Activated naive CD8-positive, alpha-beta T cell (primary cell): ENCODE measurements around the gene CDKAL1.
"Not testable (repeated sequence)": the region's sequence is repeated elsewhere in the genome, so short reads cannot be mapped to it uniquely, and the experiment has no call there.

Experiments
- H3K27ac Mint-ChIP-seq: one replicate; pipeline ENCODE4 v1.8.0; 2021; ENCODE audit warnings: mixed read lengths
- H3K27me3 Mint-ChIP-seq: one replicate; pipeline ENCODE4 v1.8.0; 2021; ENCODE audit warnings: mixed read lengths
- H3K36me3 Mint-ChIP-seq: one replicate; pipeline ENCODE4 v1.8.0; 2021; ENCODE audit warnings: mixed read lengths
- H3K4me1 Mint-ChIP-seq: one replicate; pipeline ENCODE4 v1.8.0; 2021; ENCODE audit warnings: low read depth, mixed read lengths
- H3K4me3 Mint-ChIP-seq: one replicate; pipeline ENCODE4 v1.8.0; 2021; ENCODE audit warnings: mild to moderate bottlenecking, mixed read lengths
- H3K9me3 Mint-ChIP-seq: one replicate; pipeline ENCODE4 v1.8.0; 2021; ENCODE audit warnings: low read depth, mixed read lengths

The CDKAL1 gene

DNA sequence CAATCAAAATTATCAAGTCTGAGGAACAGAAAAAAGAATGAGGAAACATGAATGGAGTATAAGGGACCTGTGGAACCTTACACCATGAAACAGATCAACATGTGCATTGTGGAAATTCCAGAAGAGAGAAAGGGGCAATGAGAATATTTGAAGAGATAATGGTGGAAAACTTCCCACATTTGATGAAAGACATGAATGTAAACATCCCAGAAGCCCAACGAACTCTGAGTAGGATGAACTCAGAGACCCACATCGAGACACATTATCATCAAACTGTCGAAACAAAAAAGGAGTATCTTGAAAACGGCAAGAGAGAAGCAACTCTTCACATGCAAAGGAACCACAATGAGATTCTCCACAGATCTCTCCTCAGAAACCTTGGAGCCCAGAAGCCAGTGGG, 371.1 kb downstream of the CDKAL1 start:
- H3K4me1 Mint-ChIP-seq, result no peaks in the 10 kb centered on the region
- no peaks in the 10 kb centered on the region for H3K27me3 Mint-ChIP-seq
- H3K4me3 Mint-ChIP-seq, result no peak overlapping the region
- no peak overlapping the region for H3K27ac Mint-ChIP-seq
- peaks cover 21% of the 10 kb centered on the region for H3K9me3 Mint-ChIP-seq
- H3K36me3 Mint-ChIP-seq, result peaks cover 52% of the 10 kb centered on the region

GRCh38 chr6:20906945-20907344, 372.7 kb downstream of the CDKAL1 start:
- Mint-ChIP-seq H3K4me1 (no peaks in the 10 kb centered on the region), H3K9me3 (peaks cover 21% of the 10 kb centered on the region), H3K36me3 (peaks cover 55% of the 10 kb centered on the region), H3K4me3 (no peak overlapping the region), H3K27me3 (no peaks in the 10 kb centered on the region), H3K27ac (no peak overlapping the region)

GRCh38 chr6:20907486-20908071, 373.3 kb downstream of the CDKAL1 start:
- peaks cover 55% of the 10 kb centered on the region for H3K36me3 Mint-ChIP-seq
- H3K4me1 Mint-ChIP-seq, result no peaks in the 10 kb centered on the region
- no peak overlapping the region for H3K27ac Mint-ChIP-seq
- H3K4me3 Mint-ChIP-seq, result no peak overlapping the region
- no peaks in the 10 kb centered on the region for H3K27me3 Mint-ChIP-seq
- H3K9me3 Mint-ChIP-seq, result peaks cover 21% of the 10 kb centered on the region

GRCh38 chr6:20909621-20910020, 375.4 kb downstream of the CDKAL1 start:
- peaks cover 50% of the 10 kb centered on the region for H3K36me3 Mint-ChIP-seq
- peaks cover 19% of the 10 kb centered on the region for H3K9me3 Mint-ChIP-seq

GRCh38 chr6:20911712-20912111, 377.5 kb downstream of the CDKAL1 start:
- Mint-ChIP-seq H3K27me3 (no peaks in the 10 kb centered on the region), H3K9me3 (peaks cover 16% of the 10 kb centered on the region), H3K27ac (no peak overlapping the region), H3K36me3 (peaks cover 48% of the 10 kb centered on the region), H3K4me1 (no peaks in the 10 kb centered on the region), H3K4me3 (no peak overlapping the region)

More at GRCh38 chr6:20909621-20910020, 375.4 kb downstream of the CDKAL1 start:
- Mint-ChIP-seq H3K27me3 (no peaks in the 10 kb centered on the region), H3K4me1 (no peaks in the 10 kb centered on the region), H3K4me3 (no peak overlapping the region), H3K27ac (no peak overlapping the region)

DNA sequence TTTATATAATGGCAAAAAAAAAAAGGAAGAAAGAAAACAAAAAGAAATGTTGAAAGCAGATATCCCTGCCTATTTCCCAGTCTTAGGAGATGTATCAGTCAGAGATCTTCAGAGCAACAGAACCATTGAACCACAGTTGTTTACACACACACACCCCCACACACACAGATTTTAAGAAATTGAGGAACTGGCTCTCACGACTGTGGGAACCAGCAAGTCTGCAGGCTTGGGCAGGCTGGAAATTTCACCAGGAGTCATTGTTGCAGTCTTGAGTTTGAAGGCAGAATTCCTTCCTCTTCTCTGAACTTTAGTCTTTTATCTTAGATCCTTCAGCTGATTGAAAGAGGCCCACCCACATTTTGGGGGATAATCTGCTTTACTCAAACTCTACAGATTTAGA, 380.9 kb downstream of the CDKAL1 start:
- Mint-ChIP-seq H3K27ac (no peak overlapping the region), H3K36me3 (peaks cover 38% of the 10 kb centered on the region), H3K27me3 (no peaks in the 10 kb centered on the region), H3K4me1 (peaks cover under 1% of the 10 kb centered on the region), H3K9me3 (peaks cover 12% of the 10 kb centered on the region), H3K4me3 (no peak overlapping the region)

GRCh38 chr6:20915626-20916025, 381.4 kb downstream of the CDKAL1 start:
- H3K36me3 Mint-ChIP-seq, result peaks cover 35% of the 10 kb centered on the region
- H3K9me3 Mint-ChIP-seq, result peaks cover 12% of the 10 kb centered on the region
- no peaks in the 10 kb centered on the region for H3K27me3 Mint-ChIP-seq
- H3K4me3 Mint-ChIP-seq, result no peak overlapping the region
- H3K4me1 Mint-ChIP-seq, result peaks cover 1% of the 10 kb centered on the region
- no peak overlapping the region for H3K27ac Mint-ChIP-seq

GRCh38 chr6:20916086-20916485, 381.8 kb downstream of the CDKAL1 start:
- Mint-ChIP-seq H3K4me1 (peaks cover 1% of the 10 kb centered on the region), H3K9me3 (peaks cover 12% of the 10 kb centered on the region), H3K4me3 (no peak overlapping the region), H3K27me3 (no peaks in the 10 kb centered on the region), H3K27ac (no peak overlapping the region), H3K36me3 (peaks cover 33% of the 10 kb centered on the region)

DNA sequence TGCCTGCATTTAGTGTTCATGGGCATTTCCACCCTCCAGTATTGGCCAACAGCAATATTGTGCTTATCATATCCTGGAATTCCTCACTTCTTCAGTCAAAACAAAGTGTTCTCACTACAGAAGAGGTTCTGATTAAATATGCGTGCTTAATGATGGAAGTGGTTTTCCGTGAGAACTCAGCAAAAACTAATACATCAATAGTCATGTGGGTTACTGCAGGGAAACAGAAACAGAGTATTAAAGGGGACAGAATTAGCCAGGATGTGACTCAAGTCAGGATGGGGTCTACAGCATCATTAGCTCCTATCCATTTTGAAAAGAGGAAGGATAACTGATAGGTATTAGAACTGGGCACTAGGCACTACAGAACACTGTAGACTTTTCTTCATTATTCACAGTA, 384.6 kb downstream of the CDKAL1 start:
- Mint-ChIP-seq H3K4me3 (no peak overlapping the region), H3K4me1 (peaks cover 1% of the 10 kb centered on the region), H3K9me3 (peaks cover 12% of the 10 kb centered on the region), H3K36me3 (peaks cover 31% of the 10 kb centered on the region), H3K27me3 (no peaks in the 10 kb centered on the region), H3K27ac (no peak overlapping the region)

DNA sequence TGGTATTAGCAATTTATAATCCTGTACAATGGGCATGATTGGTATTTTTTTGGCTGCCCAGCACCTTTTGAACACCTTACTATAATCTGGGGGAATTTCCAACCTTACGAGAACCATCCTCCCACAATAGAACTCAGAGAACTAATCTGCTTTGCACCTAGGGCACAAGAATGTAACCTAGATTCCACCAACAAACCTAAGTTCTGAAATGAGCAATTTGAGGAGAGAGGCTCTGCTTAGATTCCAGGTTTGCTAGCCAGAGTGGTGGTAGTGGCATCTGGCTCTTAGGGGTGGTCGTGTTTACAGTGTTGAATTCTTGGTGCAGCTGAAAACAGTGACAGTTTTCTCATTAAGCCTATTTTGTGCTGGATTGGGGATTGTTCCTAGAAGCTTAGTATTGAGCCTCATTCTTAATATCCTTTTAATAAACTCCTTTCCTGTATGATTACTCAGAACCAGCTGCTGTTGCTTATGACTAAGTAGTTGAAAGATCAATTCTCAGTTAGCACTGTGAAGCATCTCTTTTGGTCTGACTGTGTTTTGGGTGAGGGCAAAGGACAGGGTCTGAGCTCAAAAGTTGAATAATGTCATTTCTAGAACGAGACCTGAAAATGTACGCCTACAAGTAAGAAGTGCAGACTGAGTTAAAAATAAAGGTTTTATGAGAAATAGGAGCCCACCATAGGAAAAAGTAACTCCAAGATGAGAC, 385.6 kb downstream of the CDKAL1 start:
- H3K36me3 Mint-ChIP-seq, result peaks cover 31% of the 10 kb centered on the region
- no peak overlapping the region for H3K27ac Mint-ChIP-seq
- H3K27me3 Mint-ChIP-seq, result no peaks in the 10 kb centered on the region
- H3K4me1 Mint-ChIP-seq, result peaks cover 1% of the 10 kb centered on the region
- no peak overlapping the region for H3K4me3 Mint-ChIP-seq
- peaks cover 8% of the 10 kb centered on the region for H3K9me3 Mint-ChIP-seq

DNA sequence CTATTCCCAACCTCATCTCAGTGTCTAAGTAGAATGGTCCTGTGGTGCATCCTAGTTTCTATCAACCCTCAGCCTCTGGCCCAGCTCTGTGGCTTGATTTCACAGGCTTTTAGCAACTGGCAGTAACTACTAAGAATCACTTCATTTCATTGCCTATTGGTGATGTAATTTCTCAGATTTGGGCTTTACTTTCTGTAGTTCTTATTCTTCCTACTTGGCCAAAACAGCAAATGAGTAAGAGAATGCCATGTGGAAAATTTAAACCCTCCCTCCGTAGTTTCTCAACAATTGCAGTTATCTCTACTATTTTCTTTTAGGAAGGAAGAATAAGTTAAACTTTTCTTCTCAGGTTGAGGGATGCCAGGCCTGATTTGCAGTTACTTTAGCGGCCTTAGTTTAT, 387.3 kb downstream of the CDKAL1 start:
- Mint-ChIP-seq H3K27me3 (no peaks in the 10 kb centered on the region), H3K27ac (no peak overlapping the region), H3K4me3 (no peak overlapping the region), H3K4me1 (peaks cover 1% of the 10 kb centered on the region), H3K9me3 (no peaks in the 10 kb centered on the region), H3K36me3 (peaks cover 18% of the 10 kb centered on the region)

DNA sequence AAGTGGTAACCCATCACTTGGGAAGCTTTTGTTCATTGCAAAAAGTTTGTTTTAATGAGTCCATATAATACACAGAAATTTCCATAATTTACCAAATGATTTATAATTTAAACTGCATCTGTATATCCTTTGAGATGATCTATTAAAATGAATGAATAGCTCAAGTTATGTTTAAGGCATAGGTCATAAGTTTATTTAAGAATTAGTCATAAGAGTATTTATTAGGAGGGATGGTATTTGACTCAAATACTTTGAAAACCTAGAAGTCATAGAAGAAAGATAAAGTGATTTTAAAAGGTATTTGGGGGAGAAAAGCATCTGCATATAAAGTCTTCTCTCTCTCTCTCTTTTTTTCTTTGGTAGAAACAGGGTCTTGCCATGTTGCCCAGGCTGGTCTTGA, 388.5 kb downstream of the CDKAL1 start:
- H3K27ac Mint-ChIP-seq, result no peak overlapping the region
- H3K36me3 Mint-ChIP-seq, result peaks cover 18% of the 10 kb centered on the region
- H3K4me1 Mint-ChIP-seq, result peaks cover 1% of the 10 kb centered on the region
- no peaks in the 10 kb centered on the region for H3K27me3 Mint-ChIP-seq
- H3K9me3 Mint-ChIP-seq, result no peaks in the 10 kb centered on the region
- no peak overlapping the region for H3K4me3 Mint-ChIP-seq

DNA sequence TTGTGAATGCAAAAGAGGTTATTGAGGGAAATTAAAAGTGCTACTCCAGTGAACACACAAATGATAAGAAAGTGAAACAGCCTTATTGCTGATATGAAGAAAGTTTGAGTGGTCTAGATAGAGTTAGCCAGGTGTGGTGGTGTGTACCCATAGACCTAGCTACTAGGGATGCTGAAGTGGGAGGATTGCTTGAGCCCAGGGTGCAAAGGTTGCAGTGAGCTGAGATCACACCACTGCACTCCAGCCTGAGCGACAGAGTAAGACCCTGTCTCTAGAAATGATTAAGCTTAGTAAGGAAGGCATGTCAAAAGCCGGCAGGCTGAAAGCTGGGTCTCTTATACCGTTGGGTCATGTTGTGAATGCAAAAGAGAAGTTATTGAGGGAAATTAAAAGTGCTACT, 389.8 kb downstream of the CDKAL1 start:
- not testable (repeated sequence) for H3K4me3 Mint-ChIP-seq, H3K27me3 Mint-ChIP-seq, H3K9me3 Mint-ChIP-seq, H3K27ac Mint-ChIP-seq, H3K4me1 Mint-ChIP-seq
- peaks cover 15% of the 10 kb centered on the region for H3K36me3 Mint-ChIP-seq

GRCh38 chr6:20924911-20925543, 390.8 kb downstream of the CDKAL1 start:
- Mint-ChIP-seq H3K4me3 (no peak overlapping the region), H3K36me3 (peaks cover 15% of the 10 kb centered on the region), H3K27ac (no peak overlapping the region), H3K9me3 (no peaks in the 10 kb centered on the region), H3K27me3 (no peaks in the 10 kb centered on the region), H3K4me1 (peaks cover 1% of the 10 kb centered on the region)

DNA sequence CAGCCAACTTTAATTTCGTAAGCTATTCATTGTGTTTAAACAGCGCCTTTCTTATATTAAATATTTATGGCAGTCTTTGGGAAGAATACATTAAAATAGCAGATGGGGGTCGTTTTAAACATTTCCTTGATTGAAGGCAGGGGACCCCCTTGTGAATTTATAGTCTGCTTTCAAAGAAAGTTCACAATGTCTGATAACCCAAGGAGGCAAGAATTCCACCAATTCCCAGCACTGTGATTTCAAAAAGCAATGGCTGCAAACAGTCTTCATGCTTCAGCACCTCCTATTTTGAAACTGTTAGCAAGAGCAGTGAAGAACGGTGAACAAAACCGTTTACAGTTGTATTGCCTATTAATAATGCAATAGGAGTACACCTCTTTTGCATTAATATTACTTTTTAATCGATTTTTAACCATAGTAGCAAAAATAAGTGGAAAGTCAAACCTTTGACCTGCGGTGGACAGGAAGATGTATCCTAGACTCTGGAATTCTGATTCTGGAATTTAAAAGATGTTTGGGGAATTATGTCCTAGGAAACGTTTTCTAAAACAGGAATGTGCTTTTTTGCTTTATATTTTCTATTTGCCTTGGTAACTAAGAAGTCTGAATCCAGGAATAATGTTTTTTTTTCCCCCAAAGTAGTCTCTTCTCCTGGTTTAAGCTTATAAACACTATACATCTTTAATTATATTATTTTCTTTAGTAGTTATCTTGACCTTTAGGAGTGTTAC, 393.0 kb downstream of the CDKAL1 start:
- Mint-ChIP-seq H3K36me3 (peaks cover 9% of the 10 kb centered on the region), H3K27me3 (no peaks in the 10 kb centered on the region), H3K4me1 (no peaks in the 10 kb centered on the region), H3K27ac (no peak overlapping the region), H3K4me3 (no peak overlapping the region), H3K9me3 (no peaks in the 10 kb centered on the region)
